Measurements from ENCODE around the gene RNU1-3.
A peak's percentile ranks its signal among the peaks of the same experiment; 100 is the strongest.
"Not testable (repeated sequence)": the region's sequence is repeated elsewhere in the genome, so short reads cannot be mapped to it uniquely, and the experiment has no call there.

The RNU1-3 gene

DNA sequence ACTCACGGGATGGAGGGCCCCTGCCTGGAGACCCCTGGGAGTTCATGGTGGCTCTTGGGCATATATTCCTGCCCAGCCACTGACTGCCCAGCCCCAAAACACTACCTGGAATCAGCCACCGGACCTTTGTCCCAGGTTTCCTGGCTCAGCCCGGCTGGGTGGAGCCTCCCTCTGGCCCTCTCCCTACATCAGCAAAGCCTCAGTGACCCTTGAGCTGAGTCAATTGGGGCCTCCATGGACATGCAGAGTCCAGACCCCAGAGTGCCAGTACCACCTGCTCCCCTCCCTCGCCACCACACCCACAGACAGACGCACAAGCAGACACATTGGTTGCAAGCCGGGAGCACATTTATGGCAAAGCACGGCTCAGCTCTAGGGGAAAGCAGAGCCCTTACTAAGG lies 30.4 kb upstream of the RNU1-3 start:
- DNase-seq; in situ Hi-C loops (cut with MboI; ENCODE audit: low pct_unique_long_range_greater_than_20kb, low sequenced_read_pairs): not testable (repeated sequence)

DNA sequence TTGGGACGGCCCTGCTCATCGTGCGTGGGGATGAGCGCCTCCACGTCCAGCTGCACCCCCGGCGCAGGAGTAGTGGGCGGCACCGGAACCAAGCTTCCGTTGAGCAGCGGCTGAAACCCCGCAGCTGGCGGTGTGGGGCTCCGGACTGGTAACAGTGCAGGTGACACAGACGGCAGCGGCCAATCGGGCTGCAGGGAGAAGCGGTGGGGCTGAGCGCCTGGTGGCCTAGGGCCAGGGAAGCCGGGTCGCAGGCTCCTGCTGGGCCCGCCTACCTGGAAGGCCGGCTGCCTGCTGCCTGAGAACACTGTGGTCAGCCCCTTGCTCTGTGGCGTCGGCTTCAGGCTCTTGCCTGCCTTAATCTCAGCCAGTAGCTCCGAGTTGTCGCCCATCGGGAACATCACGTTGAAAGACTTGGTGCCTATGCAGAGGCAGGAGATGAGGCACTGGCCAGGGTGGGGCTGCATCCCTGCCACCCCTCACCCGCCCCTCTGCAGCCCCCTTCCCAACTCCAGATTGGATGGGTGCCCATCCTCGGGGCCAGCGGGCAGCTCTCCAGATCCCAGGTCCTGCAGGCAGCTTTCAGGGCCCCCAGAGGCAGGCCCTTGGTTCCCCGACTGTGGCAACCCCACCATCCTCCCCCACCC lies 29.9 kb upstream of the RNU1-3 start:
- DNase-seq; in situ Hi-C loops (cut with MboI; ENCODE audit: low pct_unique_long_range_greater_than_20kb, low sequenced_read_pairs): not testable (repeated sequence)

DNA sequence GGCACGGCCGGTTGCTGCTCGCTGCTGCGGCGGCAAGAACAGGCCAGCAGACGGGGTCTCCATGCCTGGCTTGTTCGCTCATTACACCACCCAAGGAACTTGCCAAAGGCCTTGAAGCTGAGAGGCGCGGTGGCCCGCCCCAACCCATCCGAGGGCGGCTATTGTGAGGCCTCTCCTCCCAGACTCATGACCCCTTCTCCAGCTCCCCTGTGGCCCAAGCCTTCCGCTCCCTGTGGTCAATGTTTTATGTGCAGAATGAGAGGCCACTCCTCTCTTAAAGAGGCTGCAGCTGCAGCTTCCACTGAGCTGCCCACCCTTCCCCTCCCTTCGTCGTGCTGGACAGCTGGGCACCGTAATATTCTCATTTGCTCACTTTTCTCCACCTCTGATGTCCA lies 27.6 kb upstream of the RNU1-3 start:
- in situ Hi-C loops (cut with MboI; ENCODE audit: low pct_unique_long_range_greater_than_20kb, low sequenced_read_pairs); DNase-seq: not testable (repeated sequence)

DNA sequence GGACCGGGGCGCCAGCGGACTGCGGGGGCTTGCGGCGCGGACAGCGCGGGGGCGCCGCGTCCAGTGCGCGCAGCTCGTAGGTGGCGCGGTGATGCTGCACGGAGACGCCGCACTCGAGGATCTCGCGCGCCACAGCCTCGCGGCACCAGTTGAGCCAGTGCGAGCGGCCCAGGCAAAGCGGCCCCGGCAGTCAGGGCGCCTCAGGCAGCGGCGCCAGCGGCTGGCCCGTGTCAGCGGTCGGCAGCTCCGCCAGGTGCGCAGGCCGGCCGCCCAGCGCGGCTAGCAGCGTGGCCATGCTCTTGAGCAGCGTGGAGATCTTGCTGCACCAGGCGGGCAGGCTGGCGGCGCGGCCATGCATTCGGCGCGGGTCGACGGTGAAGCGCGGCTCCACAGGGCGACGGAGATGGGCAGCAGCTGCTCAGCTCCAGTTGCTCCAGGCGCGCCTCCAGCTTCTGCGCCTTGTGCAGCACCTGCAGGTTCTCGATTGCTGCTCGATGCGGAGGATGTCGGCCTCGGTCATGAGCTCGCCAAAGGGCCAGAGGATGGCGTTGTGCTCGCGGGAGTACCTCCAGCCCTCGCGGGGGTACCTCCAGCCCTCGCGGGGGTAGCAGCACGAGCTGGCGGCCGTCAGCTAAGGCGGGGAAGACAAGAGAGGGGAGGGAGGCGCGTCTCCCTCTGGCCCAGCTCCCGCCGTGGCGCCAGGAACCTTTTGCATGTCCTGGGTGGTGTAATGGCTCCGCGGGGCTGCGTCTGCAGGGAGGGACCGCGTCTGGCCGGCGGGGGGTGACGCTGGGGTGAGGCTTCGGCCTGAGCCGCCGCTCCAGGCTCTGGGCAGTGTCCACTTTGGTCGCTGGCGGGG lies 26.9 kb upstream of the RNU1-3 start:
- in situ Hi-C loops (cut with MboI; ENCODE audit: low pct_unique_long_range_greater_than_20kb, low sequenced_read_pairs); DNase-seq: not testable (repeated sequence)

DNA sequence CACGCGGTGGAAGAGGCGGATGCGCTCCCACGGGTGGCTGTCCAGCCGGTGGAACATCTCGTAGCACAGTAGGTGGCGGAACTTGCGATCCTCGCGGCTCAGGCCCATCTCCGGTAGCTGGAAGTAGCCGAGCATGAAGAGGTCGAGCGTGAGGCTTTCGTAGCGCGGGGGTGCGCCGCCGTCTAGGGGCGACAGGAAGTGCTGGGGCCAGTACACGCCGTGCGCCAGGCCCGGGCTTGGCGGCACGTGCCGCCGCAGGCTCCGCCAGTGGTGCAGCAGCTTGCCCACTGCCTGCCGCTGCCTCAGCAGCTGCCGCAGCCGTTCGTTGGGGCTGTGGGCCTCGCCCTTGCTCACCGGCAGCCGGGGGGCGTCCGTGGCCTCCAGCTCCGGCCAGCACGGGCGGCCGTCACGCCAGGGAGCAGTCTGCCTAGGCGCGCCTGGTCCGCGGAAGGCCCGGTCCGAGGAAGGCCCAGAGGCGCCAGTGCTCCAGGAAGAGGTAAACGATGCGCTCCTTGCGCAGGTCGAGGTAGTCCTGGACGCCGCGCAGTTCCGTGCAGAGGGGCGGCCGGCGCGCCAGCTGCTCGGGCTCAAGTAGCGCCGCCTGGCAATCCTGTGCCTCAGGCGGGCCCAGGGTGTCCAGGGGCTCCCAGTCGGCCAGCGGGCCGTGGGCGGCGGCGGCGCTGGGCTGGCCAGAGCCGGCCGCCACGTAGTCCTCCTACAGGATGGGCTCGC lies 26.1 kb upstream of the RNU1-3 start:
- DNase-seq; in situ Hi-C loops (cut with MboI; ENCODE audit: low pct_unique_long_range_greater_than_20kb, low sequenced_read_pairs): not testable (repeated sequence)

DNA sequence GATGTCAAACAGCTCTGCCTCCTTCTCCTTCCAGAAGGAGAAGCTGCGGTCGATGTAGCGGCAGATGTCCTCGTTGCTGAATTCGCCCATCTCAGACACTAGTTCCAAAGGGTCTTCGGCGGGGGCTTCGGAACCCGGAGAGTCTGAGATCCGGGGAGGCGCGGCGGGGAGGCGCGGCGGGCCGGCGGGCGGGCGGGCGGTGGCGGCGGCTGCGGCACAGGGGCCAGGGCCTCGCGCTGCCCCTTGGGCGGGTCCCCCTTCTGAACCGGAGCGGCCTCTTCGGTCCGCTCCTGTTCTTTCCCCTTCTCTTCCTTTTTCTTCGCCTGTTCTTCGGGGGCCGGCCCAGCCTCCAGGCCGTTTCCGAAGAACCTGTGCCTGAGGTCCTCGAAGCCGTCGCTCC lies 25.5 kb upstream of the RNU1-3 start:
- in situ Hi-C loops (cut with MboI; ENCODE audit: low pct_unique_long_range_greater_than_20kb, low sequenced_read_pairs); DNase-seq: not testable (repeated sequence)

DNA sequence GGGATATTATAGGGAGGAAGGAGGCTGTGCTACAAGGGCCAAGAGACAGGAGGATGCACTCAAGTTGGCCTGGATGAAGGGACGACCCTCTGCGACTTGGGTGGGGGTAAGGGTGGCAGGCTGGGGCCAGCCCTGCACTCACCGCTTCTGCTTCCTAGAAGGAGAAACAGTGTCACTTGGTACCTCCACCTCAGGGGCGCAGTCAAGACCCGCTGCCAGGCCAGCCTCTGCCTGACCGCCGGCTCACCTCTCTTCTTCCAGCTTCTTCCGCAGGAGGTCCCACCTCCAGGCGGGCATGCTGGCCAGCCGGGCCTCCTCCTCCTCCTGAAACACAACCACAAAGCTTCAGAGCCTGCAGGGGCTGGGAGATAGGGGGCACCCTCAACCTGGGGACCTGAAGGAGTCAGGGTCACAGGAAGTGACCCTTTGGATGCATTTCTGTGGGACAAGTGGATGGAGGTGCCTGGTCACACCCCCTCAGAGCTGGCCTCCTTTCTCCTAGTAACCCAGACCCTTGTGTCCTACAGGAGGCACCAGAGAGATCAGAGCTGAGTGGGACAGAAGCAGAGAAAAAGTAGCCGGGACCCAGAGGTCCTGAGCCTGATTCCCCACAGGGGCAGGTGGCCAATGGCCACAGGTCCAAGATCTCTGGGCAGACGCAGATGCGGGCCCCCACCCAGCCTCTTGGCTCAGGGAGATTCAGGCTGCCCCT lies 24.4 kb upstream of the RNU1-3 start:
- in situ Hi-C loops (cut with MboI; ENCODE audit: low pct_unique_long_range_greater_than_20kb, low sequenced_read_pairs); DNase-seq: not testable (repeated sequence)

DNA sequence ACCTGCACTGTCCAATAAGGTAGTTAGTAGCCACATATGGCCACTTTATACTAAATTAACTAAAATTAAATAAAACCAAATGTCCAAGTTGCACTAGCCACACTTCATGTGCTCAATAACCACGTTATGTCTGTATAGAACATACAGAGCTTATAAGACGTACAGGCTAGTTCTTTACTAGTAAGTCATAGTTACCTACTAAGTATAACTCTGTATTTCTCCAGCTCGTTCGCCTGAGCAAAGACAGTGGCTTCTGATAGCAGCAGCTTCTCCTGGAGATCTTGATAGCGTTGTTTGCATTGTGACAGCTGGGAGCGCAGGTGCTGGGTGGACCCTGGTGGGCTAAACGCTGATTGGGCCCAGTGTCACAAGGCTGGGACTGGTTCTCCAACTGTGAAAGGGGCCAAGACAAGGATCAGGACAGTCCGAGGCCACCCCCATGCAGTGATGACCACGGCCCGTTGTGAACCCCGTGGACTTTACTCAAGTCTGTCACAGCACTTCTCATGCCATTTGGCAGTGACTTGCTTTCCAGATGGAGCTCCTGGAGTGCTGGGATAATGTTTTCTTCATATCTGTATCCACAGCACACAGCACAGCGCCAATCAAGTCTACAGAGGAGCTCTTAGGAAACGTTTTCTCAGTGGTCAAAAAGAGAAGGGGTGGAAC lies 20.5 kb upstream of the RNU1-3 start:
- DNase-seq; in situ Hi-C loops (cut with MboI; ENCODE audit: low pct_unique_long_range_greater_than_20kb, low sequenced_read_pairs): not testable (repeated sequence)

DNA sequence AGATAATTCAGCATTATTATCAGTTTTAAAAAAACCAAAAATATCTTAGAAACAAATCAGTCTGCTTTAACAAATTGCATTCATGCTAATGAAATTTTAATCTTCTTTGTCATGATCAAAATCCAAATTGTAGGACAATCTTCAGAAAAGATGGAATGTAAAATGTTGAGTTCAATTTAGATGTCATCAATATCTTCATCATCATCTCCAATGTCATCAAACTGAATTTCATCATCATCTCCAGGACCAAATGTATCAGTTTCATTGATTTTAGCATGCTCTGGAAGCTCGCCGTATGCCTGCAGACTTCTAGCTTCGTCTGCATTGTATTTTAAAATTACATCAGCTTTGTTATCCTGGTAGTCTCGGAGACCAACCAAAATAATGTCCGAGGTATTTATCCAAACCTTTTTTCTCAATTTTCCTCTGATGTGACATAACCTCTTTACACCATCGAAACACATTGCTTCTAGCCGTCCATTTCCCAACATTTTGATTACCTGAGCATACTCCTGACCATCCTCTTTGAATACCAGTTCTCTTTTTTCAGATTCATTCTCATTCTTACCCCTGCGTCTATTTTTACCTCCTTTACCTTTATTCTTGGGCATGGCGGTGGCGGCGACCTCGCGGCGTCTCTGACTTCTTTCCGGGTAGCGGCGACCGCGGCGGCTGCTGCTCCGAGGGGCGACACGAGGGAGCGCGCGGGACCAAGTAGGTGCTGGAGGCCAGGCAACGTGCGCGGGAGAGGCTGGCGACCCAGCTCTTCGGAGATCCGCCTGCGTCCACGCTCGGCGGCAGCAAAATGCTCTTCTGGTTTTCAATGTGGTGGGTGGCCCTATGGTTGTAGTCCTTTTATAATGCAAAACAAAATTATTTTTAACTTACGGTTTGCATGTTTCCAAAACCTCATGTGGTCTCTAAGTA lies 19.0 kb upstream of the RNU1-3 start:
- DNase-seq; in situ Hi-C loops (cut with MboI; ENCODE audit: low pct_unique_long_range_greater_than_20kb, low sequenced_read_pairs): not testable (repeated sequence)

DNA sequence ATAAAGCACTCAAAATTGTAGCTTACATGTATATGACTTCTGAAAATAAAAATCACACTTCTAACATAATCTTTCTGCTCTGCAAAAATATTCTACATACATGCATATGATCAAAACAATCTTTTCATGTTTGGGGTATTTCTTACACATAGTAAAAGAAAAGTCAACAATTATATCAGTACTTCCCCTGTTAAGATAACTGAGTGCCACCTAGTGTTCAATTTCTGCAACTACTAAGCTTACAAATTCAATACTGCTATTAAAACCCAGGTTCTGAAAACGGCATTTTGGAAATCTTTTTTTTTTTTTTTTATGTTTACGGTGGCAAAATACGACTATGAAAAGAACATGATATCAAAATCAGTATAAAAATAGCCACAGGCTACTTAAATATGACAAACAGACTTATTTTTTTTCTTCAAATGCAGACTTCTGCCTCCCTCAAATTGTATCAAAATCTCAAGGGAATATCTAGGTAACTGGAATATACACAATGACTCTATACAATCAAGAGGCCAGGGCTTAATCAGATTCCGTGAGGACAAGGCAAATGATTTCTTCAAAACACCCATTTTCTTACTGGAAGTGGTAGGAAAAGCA lies 18.1 kb upstream of the RNU1-3 start:
- DNase-seq; in situ Hi-C loops (cut with MboI; ENCODE audit: low pct_unique_long_range_greater_than_20kb, low sequenced_read_pairs): not testable (repeated sequence)

DNA sequence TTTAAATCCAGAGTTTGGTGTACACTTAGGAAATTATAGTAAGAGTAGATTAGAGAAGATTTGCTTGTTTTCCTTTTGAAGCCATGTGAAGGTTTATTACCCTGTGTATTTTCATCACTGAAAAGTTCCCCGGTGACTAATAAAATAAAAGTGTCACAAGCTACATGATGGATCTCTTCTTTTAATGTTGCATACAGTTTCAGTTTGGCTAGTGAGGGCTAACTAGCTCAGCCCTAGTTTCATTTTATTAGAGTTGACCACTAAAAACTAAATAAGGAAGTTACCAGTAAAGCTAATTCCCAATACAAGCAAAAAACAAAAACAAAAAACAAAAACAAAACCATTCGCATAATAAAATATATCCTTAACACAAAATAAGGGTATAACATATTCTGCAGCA lies 17.4 kb upstream of the RNU1-3 start:
- DNase-seq; in situ Hi-C loops (cut with MboI; ENCODE audit: low pct_unique_long_range_greater_than_20kb, low sequenced_read_pairs): not testable (repeated sequence)

DNA sequence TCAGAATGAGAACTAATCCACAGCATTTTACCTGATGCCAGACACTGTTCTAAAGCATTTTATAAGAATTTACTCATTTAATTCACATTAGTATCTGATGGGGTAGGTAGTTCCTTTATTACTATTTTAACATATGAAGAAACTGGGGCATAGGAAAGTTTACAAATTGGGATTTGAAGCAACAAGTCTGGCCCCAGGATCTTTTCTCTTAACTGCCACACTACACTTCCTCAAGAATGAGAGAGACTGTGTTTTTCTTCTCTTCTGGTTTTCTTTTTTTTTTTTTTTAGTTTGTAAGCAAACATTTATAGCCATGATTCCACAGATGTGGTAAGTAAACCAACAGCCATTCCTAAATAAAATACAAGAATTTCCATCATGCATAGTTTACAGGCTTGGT lies 16.1 kb upstream of the RNU1-3 start:
- in situ Hi-C loops (cut with MboI; ENCODE audit: low pct_unique_long_range_greater_than_20kb, low sequenced_read_pairs); DNase-seq: not testable (repeated sequence)

DNA sequence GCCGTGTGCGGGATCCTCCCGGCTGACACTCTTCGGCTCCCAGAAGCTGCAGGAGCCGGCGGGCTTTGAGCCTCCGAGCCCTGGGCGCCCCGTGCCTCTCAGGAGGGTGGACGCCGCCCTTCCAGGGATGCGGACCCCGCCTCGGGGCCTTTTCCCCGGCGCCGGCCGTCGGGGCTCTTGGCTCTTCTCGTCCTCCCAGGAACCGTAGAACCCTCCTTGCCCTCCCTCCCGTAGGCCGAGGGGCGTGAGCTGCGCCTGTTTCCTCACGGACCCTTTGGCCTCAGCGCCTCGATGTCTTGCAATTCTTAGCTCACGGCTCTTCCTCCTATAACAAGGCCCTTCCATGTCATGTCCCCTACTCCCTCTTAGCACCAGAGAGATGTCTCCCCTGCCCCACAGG lies 13.6 kb upstream of the RNU1-3 start:
- in situ Hi-C loops (cut with MboI; ENCODE audit: low pct_unique_long_range_greater_than_20kb, low sequenced_read_pairs), result not testable (repeated sequence)

DNA sequence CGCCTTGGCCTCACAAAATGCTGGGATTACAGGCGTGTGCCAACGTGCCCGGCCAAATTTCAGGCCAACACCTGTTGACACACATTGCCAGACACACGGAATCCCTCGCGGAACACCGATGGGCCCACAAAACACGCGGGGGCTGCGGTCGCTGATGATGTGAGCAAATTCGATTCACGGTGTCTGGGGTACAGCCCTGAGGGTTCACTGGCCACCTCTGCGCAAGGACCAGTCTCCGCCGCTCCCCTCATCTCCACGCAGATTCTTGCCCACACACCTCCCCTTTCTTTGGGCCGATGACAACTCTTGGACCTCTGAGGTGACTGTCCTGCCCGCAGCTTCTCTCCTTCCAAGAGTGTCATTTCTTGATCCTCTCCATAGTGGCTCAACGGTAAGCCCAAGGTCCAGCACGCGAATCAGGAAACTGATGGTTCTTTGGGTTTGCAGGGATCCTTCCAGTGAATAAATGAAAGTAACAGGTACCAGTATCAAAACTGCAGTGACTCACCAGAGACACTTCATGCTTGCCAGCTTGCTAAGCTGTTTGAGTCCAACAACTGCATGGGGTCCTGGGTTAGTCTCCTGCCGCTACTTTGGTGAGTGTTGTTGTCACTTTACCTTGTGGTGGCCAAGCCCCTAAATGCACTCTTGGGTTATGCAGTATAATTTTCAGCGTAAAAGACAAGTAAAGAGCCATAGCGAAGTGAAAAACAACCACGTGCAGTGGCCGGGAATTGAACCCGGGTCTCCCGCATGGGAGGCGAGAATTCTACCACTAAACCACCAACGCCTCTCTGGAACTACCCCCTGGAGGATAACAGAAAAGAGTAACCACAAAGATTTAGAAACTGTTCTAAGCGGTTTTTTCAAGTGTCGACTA lies 11.0 kb upstream of the RNU1-3 start:
- in situ Hi-C loops (cut with MboI; ENCODE audit: low pct_unique_long_range_greater_than_20kb, low sequenced_read_pairs), result no loop called here
- DNase-seq, result peak; percentile 88

More for the DNA sequence above, 13.6 kb upstream of the RNU1-3 start:
- DNase-seq, result not testable (repeated sequence)

DNA sequence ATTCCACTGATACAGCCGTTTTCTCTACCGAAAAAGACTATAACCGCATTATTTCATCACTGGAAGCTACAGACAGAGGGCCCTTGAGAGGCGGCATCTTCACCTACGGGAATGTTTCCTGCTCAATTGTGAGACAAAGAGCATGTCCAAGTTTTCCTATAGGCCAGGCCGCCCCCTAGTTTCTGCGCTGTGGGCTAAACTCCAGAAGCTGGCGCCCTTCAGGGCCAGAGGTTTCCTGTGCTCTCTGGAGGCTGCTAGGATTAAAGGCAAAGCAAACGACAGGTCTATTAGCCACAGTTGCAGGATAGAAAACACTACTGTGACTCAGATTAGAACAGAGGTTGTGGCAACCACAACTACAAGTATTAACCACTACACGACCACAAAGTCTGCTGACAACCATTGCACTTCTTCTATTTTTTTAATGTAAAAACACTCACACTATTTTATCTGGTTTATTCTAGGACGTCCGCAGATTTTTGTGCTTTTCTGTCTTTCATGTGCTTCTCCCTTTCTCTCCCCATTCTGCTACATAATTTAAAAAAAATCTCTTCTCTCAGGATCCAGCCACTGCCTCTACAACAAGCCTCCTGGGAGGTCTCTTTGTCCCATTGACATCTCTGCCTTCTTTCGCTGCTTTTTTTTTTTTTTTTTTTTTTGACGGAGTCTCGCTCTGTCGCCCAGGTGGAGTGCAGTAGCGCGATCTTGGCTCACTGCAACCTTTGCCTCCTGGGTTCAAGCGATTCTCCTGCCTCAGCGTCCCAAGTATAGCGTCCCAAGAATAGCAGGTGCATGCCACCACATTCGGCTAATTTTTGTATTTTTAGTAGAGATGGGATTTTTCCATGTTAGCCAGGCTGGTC lies 10.1 kb upstream of the RNU1-3 start:
- DNase-seq, result peak; percentile 36
- in situ Hi-C loops (cut with MboI; ENCODE audit: low pct_unique_long_range_greater_than_20kb, low sequenced_read_pairs), result not testable (repeated sequence)
